Activated CD4-positive, CD25-positive, alpha-beta regulatory T cell treated with anti-CD3 and anti-CD28 coated beads, Interleukin-2, amount 50 U/mL, for 16 hours (primary cell): ENCODE results near the gene ATP5PB.

Experiments used
- DNase-seq: peaks from one replicate; pipeline ENCODE4 v3.0.0-alpha.2; 2020; ENCODE audit warnings: low read depth, low spot score

The ATP5PB gene

DNA sequence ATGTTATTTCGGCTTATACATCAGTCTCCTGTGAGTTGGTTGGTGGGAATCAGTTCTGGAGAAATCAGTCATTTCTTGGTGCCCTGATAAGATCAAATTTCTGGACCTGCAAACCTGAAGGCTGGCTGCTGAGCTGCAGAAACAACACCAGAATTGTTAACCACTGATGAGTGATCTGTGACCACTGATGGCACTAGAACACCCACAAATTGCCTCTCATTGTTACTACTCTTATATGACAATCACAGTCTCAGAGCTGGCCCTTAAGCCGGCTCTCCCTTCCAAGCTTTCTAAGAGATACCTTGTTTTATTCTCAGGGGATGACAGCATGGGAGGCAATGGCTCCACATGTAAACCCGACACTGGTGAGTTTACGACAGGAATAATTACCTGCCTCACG lies 26.4 kb downstream of the ATP5PB start:
- DNase-seq: no peak

GRCh38 chr1:111476214-111476613 lies 26.9 kb downstream of the ATP5PB start:
- DNase-seq: no peak

DNA sequence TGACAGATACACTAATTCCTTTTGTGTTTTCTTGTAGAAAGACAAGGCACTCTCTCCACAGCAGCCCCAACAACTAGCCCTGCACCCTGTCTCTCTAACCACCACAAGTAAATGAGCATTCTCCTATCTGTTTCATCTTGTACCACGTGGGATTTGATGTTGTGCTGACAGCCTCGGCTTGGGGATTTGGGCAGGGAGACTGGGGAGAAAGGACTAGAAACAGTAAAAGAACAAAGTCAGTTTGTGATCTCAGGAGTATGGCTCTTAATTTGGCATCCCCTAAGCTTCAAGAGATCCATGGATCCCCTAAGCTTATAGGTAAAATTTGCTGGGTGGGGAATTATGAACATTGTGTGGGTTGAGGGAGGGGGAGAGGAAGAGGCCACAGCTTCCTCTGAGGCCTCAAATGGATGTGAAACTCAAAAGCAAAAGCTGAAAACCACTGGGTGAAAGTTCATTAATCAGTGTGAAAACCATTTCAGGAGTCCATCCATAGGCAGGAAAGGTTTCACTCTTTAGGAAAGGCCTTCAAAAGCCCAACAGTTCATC lies 27.6 kb downstream of the ATP5PB start:
- DNase-seq: no peak

DNA sequence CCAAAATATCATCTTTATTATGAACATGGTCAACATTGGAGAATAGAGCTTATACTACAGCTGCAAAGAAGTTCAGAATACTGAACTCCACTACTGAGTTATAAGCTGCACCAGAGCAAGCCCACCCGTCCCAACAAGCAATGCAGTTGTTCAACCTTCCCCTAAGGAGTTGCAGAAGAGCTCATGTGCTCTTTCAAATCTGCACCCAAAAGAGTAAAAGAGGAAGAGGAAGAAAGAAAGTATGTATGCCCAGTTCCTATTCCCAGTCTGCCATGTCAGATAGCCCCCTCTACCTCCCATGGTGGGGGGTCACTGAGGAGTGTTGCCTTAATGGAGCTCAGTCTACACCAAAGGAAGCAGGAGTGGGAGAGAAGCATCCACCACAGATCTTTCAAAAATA lies 31.4 kb downstream of the ATP5PB start:
- DNase-seq: no peak

DNA sequence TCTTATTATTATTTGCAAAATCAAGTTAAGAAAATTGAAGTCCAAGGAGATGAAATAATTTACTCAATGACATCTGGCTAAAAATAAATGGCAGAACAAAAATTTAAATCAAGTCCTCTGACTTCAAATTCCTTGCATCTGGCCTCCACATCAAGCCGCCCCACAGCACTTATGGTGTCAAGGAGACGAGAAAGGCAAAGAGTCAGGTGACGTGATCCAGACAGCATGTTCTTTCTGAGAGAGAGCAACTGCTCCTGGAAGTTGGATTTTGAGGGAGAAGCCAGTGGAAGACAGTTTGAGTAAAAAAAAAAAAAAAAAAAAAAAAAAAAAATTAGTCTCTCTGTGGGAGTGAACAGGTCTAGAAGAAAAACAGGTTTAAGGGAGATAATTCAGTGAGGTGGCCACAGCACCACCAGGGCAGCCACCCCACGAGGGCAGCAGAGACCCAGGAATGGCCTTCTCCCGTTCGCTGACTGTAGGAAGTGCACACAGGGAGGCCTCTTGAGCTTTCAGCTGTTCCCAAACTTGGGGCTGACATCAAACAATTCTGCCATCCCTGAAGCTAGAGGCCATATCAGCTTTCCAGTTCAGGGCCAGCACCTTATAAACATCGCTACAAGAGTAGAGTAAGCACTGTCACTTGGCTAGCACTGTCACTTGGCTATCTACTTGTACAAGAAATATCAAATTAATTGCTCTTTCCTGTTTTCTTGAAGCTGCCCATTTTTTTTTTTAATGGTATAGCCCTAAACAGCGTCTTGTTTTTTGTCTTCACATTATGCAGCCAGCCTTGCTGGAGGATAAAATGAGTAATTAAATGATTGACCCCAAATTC lies 32.3 kb downstream of the ATP5PB start:
- no peak for DNase-seq

- no peak for DNase-seq
Measured at GRCh38 chr1:111483166-111483565, 33.9 kb downstream of the ATP5PB start.

- no peak for DNase-seq
Measured at GRCh38 chr1:111483876-111484275, 34.6 kb downstream of the ATP5PB start.

GRCh38 chr1:111484391-111485026 lies 35.2 kb downstream of the ATP5PB start:
- no peak for DNase-seq

- no peak for DNase-seq
Measured at GRCh38 chr1:111486431-111486830, 37.2 kb downstream of the ATP5PB start.

- no peak for DNase-seq
Measured at GRCh38 chr1:111487133-111487532, 37.9 kb downstream of the ATP5PB start.

GRCh38 chr1:111488669-111489068 lies 39.4 kb downstream of the ATP5PB start:
- DNase-seq: no peak

- DNase-seq: no peak
Measured at GRCh38 chr1:111489604-111490003, 40.3 kb downstream of the ATP5PB start.

- DNase-seq: no peak
Measured at GRCh38 chr1:111490220-111490619, 41.0 kb downstream of the ATP5PB start.

DNA sequence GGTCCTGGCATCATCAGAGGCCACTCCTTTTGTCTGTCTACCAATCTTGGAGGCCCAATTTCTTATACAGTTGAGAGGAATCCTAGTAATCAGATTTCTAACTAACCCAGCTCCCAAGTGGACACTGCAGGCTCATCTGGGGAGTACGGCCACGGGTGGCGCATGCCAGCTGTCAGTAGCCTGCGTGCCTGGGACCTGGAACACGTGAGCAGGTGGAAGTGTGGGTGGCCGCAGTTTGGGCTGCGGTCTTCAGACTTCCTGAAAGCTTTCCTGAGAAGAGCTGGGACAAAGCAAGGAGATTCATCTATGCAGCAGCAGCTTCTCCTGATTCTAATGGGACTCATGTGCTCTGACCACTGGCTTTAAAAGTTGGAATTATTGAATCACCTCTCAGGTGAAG lies 41.8 kb downstream of the ATP5PB start:
- no peak for DNase-seq

GRCh38 chr1:111496398-111496797 lies 47.1 kb downstream of the ATP5PB start:
- no peak for DNase-seq

- no peak for DNase-seq
Measured at GRCh38 chr1:111497592-111497991, 48.3 kb downstream of the ATP5PB start.

GRCh38 chr1:111499026-111499785 lies 49.9 kb downstream of the ATP5PB start:
- no peak for DNase-seq

GRCh38 chr1:111501645-111502044 lies 52.4 kb downstream of the ATP5PB start:
- DNase-seq: no peak

DNA sequence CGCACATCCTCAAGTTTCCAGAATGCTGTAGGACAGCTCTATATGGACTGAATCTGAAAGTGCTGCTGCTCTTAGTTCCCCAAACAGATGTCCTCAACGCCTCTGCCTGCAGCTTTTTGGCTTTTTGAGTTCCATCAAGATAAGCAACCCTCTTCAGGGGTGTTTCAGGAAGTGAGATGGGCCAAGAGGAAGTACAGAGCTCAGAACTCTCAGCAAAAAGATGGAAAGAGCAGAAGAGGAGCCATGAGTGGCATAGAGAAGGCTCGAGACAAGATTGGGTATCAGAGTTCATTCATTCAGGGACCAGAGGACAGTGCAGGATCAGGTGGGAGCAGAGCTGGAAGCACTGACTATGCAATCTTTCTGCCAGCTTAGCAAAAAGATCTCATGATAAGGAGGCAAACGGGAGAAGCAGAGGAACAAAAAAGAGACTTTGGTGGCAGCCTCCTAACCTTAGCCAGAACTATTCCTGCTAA lies 54.4 kb downstream of the ATP5PB start, which contains the start of the genes ADORA3 and TMIGD3:
Gene ADORA3 (minus strand): TSS at position 49 of the 476 bp plus-strand sequence. CDS start 279 bp downstream, outside the sequence.
Gene TMIGD3 (minus strand): TSS at position 49 of the 476 bp plus-strand sequence. CDS start 279 bp downstream, outside the sequence.
- DNase-seq: no peak

GRCh38 chr1:111504097-111504496 lies 54.8 kb downstream of the ATP5PB start:
- DNase-seq: no peak

- no peak for DNase-seq
Measured at GRCh38 chr1:111505641-111506119, 56.4 kb downstream of the ATP5PB start.

DNA sequence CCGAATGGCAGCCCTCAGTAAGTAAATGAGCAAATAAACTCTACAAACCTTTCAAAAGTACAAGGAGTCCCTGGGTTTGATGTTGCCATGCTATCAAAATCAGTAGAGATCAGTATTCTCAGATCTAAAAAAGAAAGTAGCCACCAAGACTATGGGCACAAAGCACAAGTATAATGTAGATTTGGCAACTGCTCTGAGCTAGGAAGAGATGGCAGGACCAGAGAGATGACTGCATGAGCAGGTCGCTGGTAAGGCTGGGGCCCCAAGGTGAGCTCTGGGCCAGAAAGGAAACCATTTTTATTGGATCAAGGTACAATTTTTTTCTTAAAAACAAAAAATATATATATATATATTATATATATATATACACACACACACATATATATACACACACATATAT lies 57.3 kb downstream of the ATP5PB start:
- no peak for DNase-seq
